ENCODE results near the gene SLC38A10. TPM values are rescaled to one million over a fixed set of nuclear protein-coding genes. Genes with fewer than 3 reads are reported as not detected.

Gene SLC38A10
- polyA plus RNA-seq, 1 donor (not counting 4 experiments of a cell fraction or from before 2014, with no cell fraction given), result 16.8 TPM

DNA sequence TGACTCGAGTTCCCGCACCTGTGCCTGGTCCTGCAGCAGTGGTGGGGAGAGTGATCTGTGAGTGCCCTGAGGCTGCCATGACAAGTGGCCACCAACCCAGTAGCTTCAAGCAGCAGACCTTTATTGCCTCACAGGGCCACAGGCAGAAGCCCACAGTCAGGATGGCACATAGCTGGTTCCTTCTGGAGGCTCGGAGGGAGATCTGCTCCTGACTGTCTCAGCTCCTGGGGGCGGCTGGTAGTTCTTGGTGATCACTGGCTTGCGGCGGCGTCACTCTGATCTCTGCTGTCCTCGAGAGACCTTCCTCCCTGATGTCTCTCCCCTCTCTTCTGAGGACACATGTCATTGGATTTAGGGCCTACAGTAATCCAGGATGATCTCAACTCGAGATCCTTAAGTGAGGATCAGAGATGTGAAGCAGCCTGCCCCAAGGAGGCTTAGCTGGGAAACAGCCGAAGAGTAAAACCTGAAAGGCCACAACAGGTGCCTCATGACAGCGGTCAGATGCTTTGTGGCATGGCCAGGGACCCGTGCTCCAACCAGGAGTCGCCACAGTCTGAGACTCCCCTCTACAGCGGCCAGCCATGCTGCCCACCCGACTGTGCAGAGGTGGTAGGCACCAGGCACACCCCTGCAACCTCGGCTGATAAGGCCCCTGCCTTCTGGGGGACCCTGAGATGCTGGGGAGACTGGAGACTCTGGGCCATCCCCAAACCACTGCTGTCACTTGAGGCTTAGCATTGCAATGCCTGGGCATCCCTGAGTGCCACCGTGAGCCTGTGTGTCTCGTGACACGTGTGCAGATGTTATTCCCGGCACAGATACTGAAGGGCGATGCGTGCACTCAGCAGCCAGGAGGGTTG, 30.0 kb upstream of the SLC38A10 start:
- no peak overlapping the region for H2AFZ ChIP-seq (ENCODE audit: control insufficient read depth, low read length)
- H3K4me3 ChIP-seq (ENCODE audit: control insufficient read depth in 2 of 3, extremely low read depth in 1 of 3, insufficient read depth in 2 of 3, low read depth in 1 of 3, low read length in 3 of 3), result no peak overlapping the region
- DNase-seq (ENCODE audit: low read depth, low spot score), result no peak
- FAIRE-seq, result no peak
- no peak overlapping the region for H3K27ac ChIP-seq (ENCODE audit: control insufficient read depth, insufficient read depth, low read length)
- H3K9me1 ChIP-seq (ENCODE audit: control insufficient read depth, extremely low read depth, insufficient read depth, low read length), result no peaks in the 10 kb centered on the region
- H3K27me3 ChIP-seq (ENCODE audit: control insufficient read depth, extremely low read depth, insufficient read depth, low read length), result no peaks in the 10 kb centered on the region
- H3K4me2 ChIP-seq (ENCODE audit: control insufficient read depth, extremely low read depth, insufficient read depth, low read depth, low read length), result no peak overlapping the region
- dilution Hi-C loops (cut with MboI; ENCODE audit: extremely low pct_ligation_motif_present, low sequenced_read_pairs), result no loop called here
- H3K4me1 ChIP-seq (ENCODE audit: control insufficient read depth, extremely low read depth, insufficient read depth, low read length), result peaks cover 25% of the 10 kb centered on the region
- H3K9me3 ChIP-seq (ENCODE audit: control insufficient read depth, low read depth, low read length), result no peaks in the 10 kb centered on the region
- no peaks in the 10 kb centered on the region for H4K20me1 ChIP-seq (ENCODE audit: control insufficient read depth, extremely low read depth, insufficient read depth, low read length)
- H3K9ac ChIP-seq (ENCODE audit: control insufficient read depth, extremely low read depth, insufficient read depth, low read length), result no peak overlapping the region
- H3K79me2 ChIP-seq (ENCODE audit: control insufficient read depth, insufficient read depth, low read length), result no peaks in the 10 kb centered on the region
- TF ChIP-seq, protein P1, sequence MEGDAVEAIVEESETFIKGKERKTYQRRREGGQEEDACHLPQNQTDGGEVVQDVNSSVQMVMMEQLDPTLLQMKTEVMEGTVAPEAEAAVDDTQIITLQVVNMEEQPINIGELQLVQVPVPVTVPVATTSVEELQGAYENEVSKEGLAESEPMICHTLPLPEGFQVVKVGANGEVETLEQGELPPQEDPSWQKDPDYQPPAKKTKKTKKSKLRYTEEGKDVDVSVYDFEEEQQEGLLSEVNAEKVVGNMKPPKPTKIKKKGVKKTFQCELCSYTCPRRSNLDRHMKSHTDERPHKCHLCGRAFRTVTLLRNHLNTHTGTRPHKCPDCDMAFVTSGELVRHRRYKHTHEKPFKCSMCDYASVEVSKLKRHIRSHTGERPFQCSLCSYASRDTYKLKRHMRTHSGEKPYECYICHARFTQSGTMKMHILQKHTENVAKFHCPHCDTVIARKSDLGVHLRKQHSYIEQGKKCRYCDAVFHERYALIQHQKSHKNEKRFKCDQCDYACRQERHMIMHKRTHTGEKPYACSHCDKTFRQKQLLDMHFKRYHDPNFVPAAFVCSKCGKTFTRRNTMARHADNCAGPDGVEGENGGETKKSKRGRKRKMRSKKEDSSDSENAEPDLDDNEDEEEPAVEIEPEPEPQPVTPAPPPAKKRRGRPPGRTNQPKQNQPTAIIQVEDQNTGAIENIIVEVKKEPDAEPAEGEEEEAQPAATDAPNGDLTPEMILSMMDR (optimal IDR thresholded peaks at IDR 0.05 in 1 of 3, IDR thresholded peaks at IDR 0.05 in 1 of 3, conservative IDR thresholded peaks at IDR 0.05 in 1 of 3; ENCODE audit: extremely low read depth in 1 of 3, insufficient read depth in 2 of 3, low read length in 3 of 3), result no peak
- TF ChIP-seq EZH2 (IDR thresholded peaks at IDR 0.05; ENCODE audit: low read length), result no peak
- no peaks in the 10 kb centered on the region for H3K36me3 ChIP-seq (ENCODE audit: control insufficient read depth in 2 of 2, extremely low read depth in 1 of 2, insufficient read depth in 2 of 2, low read length in 2 of 2)

DNA sequence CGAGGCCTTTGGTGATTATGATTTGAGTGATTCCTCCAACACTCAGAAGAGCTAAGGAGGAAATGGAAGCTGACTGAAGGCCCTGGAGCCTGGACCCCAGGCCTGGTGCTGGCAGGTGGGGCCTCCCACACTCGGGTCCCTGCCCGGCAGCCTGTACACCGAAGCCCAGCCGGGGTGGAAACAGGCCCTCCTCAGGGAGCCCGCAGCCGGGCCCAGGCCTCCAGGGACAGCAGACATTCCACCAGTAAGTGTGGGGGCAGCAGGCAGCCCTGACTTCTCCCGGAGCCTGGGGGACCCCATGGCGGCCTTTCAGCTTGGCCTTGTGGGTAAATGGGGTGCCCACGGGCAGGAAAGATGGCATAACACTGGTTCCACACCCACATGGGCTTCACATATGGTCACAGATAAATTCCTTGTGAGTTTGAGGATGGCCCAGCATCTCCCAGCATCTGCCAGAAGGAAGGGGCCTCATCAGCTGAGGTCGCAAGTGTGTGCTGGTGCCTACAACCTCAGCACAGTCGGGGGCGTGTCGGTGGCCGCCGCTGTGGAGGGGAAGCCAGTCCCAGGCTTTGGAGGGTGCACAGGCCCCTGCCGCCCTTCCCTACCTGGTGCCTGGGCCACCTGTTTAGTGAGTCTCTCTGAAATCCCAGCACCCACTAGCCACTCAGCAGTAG, 29.2 kb upstream of the SLC38A10 start:
- Histone ChIP-seq H4K20me1 (ENCODE audit: control insufficient read depth, extremely low read depth, insufficient read depth, low read length) (no peaks in the 10 kb centered on the region), H3K9me1 (ENCODE audit: control insufficient read depth, extremely low read depth, insufficient read depth, low read length) (no peaks in the 10 kb centered on the region), H3K4me2 (ENCODE audit: control insufficient read depth, extremely low read depth, insufficient read depth, low read depth, low read length) (no peak overlapping the region), H3K27ac (ENCODE audit: control insufficient read depth, insufficient read depth, low read length) (no peak overlapping the region), H2AFZ (ENCODE audit: control insufficient read depth, low read length) (no peak overlapping the region), H3K79me2 (ENCODE audit: control insufficient read depth, insufficient read depth, low read length) (no peaks in the 10 kb centered on the region), H3K9me3 (ENCODE audit: control insufficient read depth, low read depth, low read length) (no peaks in the 10 kb centered on the region), H3K36me3 (ENCODE audit: control insufficient read depth in 2 of 2, extremely low read depth in 1 of 2, insufficient read depth in 2 of 2, low read length in 2 of 2) (no peaks in the 10 kb centered on the region), H3K4me3 (ENCODE audit: control insufficient read depth in 2 of 3, extremely low read depth in 1 of 3, insufficient read depth in 2 of 3, low read depth in 1 of 3, low read length in 3 of 3) (no peak overlapping the region), H3K27me3 (ENCODE audit: control insufficient read depth, extremely low read depth, insufficient read depth, low read length) (no peaks in the 10 kb centered on the region), H3K9ac (ENCODE audit: control insufficient read depth, extremely low read depth, insufficient read depth, low read length) (no peak overlapping the region), H3K4me1 (ENCODE audit: control insufficient read depth, extremely low read depth, insufficient read depth, low read length) (peaks cover 17% of the 10 kb centered on the region)
- FAIRE-seq (no peak), DNase-seq (ENCODE audit: low read depth, low spot score) (no peak)
- dilution Hi-C loops (cut with MboI; ENCODE audit: extremely low pct_ligation_motif_present, low sequenced_read_pairs), result no loop called here
- TF ChIP-seq, protein P1 (optimal IDR thresholded peaks at IDR 0.05 in 1 of 3, IDR thresholded peaks at IDR 0.05 in 1 of 3, conservative IDR thresholded peaks at IDR 0.05 in 1 of 3; ENCODE audit: extremely low read depth in 1 of 3, insufficient read depth in 2 of 3, low read length in 3 of 3), result no peak
- TF ChIP-seq EZH2 (IDR thresholded peaks at IDR 0.05; ENCODE audit: low read length), result no peak
